ENCODE data around the gene HES7. TPM values are rescaled to one million over a fixed set of nuclear protein-coding genes. Genes with fewer than 3 reads are reported as not detected.
A peak's percentile ranks its signal among the peaks of the same experiment; 100 is the strongest.

HES7 gene
- total RNA-seq, 4 donors from 2014 or later, result not detected

DNA sequence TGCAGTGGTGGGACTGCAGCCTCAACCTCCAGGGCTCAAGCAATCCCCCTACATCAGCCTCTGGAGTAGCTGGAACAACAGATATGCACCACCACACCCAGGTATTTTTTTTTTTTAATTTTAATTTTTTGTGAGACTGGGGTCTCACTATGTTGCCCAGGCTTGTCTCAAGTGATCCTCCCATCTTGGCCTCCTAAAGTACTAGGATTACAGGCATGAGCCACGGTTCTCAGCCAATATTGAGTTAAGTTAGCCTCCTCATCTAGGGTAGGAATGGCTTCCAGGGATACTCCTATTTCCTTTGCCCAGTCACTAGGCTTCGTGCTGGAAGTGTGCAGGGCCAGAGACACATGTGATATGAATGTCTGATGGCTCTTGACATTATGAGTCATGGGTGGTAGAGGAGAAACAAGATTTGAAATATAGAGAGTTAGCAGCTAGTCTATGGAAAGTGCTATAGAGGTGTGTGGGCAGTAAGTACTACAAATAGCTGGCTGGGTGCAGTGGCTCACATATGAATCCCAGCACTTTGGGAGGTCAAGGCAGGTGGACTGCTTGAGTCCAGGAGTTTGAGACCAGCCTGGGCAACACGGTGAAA lies 8.0 kb upstream of the HES7 start:
- intact Hi-C loops (cut with DNase I; ENCODE audit: low total_unique reads), result no loop called here
- no peak for TF ChIP-seq POLR2A (IDR thresholded peaks at IDR 0.05)
- TF ChIP-seq, protein P1, sequence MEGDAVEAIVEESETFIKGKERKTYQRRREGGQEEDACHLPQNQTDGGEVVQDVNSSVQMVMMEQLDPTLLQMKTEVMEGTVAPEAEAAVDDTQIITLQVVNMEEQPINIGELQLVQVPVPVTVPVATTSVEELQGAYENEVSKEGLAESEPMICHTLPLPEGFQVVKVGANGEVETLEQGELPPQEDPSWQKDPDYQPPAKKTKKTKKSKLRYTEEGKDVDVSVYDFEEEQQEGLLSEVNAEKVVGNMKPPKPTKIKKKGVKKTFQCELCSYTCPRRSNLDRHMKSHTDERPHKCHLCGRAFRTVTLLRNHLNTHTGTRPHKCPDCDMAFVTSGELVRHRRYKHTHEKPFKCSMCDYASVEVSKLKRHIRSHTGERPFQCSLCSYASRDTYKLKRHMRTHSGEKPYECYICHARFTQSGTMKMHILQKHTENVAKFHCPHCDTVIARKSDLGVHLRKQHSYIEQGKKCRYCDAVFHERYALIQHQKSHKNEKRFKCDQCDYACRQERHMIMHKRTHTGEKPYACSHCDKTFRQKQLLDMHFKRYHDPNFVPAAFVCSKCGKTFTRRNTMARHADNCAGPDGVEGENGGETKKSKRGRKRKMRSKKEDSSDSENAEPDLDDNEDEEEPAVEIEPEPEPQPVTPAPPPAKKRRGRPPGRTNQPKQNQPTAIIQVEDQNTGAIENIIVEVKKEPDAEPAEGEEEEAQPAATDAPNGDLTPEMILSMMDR (IDR thresholded peaks at IDR 0.05), result no peak
- DNase-seq (ENCODE audit: low spot score in 2 of 2), result no peak
- 69 to 70% methylated on average over 3 of the region's 3 CpGs for WGBS, 2 donors
- no peak overlapping the region for H3K4me3 ChIP-seq (ENCODE audit: low read depth, poor library complexity, severe bottlenecking)

DNA sequence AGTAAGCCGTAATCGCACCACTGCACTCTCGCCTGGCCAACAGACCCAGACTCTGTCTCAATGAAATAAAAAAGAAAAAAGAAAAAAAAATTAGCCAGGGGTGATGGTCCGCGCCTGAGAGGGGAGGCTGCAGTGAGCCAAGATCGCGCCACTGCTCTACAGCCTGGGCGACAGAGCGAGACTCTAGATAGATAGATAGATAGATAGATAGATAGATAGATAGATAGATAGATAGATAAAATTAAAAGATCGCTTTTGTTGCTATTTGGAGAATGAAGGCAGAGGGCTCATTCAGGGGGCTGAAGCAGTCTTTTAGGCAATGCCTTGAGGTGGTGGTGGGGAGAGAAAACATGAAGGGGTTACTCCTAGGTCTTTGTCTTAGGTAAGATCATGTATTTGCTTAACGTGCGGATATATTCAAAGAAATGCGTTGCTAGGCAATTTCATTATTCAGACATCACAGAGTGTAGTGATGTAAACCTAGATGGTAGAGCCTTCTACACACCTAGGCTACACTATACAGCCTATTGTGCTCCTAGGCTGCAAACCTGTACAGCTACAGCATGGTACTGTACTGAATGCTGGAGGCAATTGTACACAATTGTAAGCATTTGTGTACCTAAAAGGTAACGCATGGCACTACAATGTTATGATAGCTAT lies 4.3 kb upstream of the HES7 start:
- intact Hi-C loops (cut with DNase I; ENCODE audit: low total_unique reads), result no loop called here
- DNase-seq (ENCODE audit: low spot score in 2 of 2), result no peak
- 79 to 83% methylated on average over 14 of the region's 14 CpGs for WGBS, 2 donors
- TF ChIP-seq, protein P1 (IDR thresholded peaks at IDR 0.05), result no peak
- TF ChIP-seq POLR2A (IDR thresholded peaks at IDR 0.05), result no peak
- no peak overlapping the region for H3K4me3 ChIP-seq (ENCODE audit: low read depth, poor library complexity, severe bottlenecking)

DNA sequence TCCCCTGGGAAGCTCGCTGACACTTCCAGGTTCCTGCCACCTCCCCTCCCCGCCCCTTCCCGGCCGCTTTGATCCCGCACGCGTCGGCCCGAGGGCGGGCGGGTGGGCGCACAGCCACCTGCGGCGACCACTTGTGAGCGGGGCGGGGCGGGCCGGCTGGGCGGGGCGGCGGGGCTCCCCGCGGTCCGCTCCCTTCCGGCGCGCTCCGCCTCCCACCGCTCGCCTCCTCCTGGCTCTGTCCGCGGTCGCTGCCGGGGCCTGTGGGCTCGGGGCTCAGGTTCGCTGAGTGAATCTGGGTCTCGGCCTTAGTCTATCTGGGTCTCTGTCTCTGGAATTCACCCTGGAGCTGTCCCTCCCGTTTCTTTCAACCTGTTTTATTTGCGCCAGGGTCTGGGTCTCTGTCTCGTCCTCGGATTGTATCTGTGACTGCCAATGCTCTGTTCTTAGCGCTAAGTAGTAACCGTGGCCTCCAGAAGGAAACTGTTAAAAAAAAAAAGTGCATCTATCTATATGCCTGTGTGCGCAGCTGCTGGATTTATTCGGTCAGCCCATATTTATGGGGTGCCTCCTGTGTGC lies 2.7 kb upstream of the HES7 start:
- intact Hi-C loops (cut with DNase I; ENCODE audit: low total_unique reads), result no loop called here
- no peak for TF ChIP-seq POLR2A (IDR thresholded peaks at IDR 0.05)
- TF ChIP-seq, protein P1 (IDR thresholded peaks at IDR 0.05), result no peak
- H3K4me3 ChIP-seq (ENCODE audit: low read depth, poor library complexity, severe bottlenecking), result peak overlapping the region; percentile 42
- WGBS, 2 donors, result 0 to 1% methylated on average over 31 to 44 of the region's 45 CpGs
- no peak for DNase-seq (ENCODE audit: low spot score in 2 of 2)

DNA sequence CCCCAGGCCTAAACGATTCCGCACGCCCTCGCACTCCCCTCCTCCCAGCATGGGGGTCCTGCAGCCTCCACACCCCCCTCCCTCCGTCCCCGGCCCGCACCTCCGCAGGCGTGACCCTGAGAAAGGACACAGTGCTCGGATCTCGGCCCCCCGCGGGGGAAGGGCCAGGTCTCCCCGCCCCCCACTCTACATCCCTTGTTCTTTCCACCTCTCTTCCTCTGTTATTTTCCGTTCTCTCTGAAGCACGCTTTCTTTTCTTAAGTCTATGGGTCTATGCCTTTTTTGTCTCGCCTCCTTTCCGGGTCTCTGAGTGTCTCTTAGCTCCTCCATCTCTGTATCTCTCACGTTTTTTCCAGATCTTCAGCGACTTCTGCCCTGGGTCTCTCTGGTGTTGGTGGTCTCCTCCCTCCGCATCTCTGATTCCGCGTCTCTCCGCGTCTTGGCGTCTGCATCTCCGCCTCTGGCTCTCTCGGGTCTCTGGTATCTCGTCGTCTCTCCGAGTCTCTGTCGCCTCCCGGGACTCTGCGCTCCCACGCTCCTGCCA lies 2.1 kb upstream of the HES7 start:
- H3K4me3 ChIP-seq (ENCODE audit: low read depth, poor library complexity, severe bottlenecking), result peak overlapping the region; percentile 42
- intact Hi-C loops (cut with DNase I; ENCODE audit: low total_unique reads), result no loop called here
- TF ChIP-seq, protein P1 (IDR thresholded peaks at IDR 0.05), result no peak
- no peak for TF ChIP-seq POLR2A (IDR thresholded peaks at IDR 0.05)
- 1% methylated on average over 35 of the region's 35 CpGs for WGBS, 2 donors
- no peak for DNase-seq (ENCODE audit: low spot score in 2 of 2)

DNA sequence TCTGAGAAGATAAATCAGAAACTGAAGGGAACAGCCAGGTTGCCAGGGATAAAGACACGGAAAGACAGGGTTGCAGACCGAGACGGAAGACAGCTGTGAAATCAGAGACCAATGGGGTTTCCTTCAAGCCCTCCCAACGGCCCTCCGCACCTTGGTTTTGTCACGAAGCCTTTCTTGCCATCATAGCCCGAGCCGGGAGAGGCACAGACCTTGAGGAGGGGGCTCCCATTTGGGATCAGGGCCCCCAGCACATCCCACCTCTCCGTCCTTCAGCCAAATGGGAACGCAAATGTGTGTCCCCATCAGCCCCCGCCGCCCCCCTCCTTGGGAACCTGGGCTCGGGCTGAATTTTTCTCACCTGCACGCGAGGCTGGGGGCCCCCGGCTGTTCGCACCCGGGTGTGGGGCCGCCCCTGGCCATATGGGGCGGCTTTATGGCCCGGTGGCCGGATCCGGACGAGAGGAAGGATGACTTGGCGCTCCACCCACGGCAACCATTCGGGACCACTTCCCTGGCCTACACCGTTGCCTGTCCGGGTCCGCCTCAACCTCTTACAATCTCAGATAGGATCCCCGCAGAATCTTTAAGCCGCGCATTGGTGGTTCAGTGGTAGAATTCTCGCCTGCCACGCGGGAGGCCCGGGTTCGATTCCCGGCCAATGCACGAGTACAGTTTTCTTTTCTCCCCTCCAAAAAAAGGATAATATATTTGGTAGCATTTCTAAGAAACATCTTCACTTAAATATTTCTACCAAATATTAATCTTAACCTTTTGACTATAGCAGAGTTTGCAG lies 1.4 kb upstream of the HES7 start:
- TF ChIP-seq, protein P1 (IDR thresholded peaks at IDR 0.05), result no peak
- TF ChIP-seq POLR2A (IDR thresholded peaks at IDR 0.05), result no peak
- peak overlapping the region; percentile 42 for H3K4me3 ChIP-seq (ENCODE audit: low read depth, poor library complexity, severe bottlenecking)
- 1 to 2% methylated on average over 38 to 39 of the region's 40 CpGs for WGBS, 2 donors
- intact Hi-C loops (cut with DNase I; ENCODE audit: low total_unique reads), result no loop called here
- DNase-seq (ENCODE audit: low spot score in 2 of 2), result peak; percentile 85 to 98

All from lower leg skin (tissue), 4 donors.